Liver (tissue), 9 donors: Measurements from ENCODE around the gene SCD5. TPM values are rescaled to one million over a fixed set of nuclear protein-coding genes. Genes with fewer than 3 reads are reported as not detected.

Experiments
- DNase-seq: peaks from one replicate; pipeline ENCODE4 v3.0.0-alpha.2; 2017; ENCODE audit warnings: low spot score
- H3K27ac ChIP-seq, 2 donors: one replicate each; pipeline ENCODE4 v1.7.0; 2013; ENCODE audit warnings: inconsistent platforms in 2 of 2, low read length in 2 of 2, control low read depth in 1 of 2, low read depth in 1 of 2, mild to moderate bottlenecking in 1 of 2
- H3K27me3 ChIP-seq, 4 donors: one replicate each; pipeline versions ENCODE4 v1.6.1 to v1.7.0; 2013; ENCODE audit warnings: low read length in 3 of 4, inconsistent platforms in 1 of 4, mild to moderate bottlenecking in 1 of 4, moderate library complexity in 1 of 4; ENCODE audit not compliant: control insufficient read depth in 4 of 4, insufficient read depth in 4 of 4
- H3K36me3 ChIP-seq, 4 donors: one replicate each; pipeline versions ENCODE4 v1.6.1 to v1.7.0; 2013; ENCODE audit warnings: low read length in 3 of 4, mild to moderate bottlenecking in 3 of 4, low read depth in 1 of 4, moderate library complexity in 1 of 4; ENCODE audit not compliant: control insufficient read depth in 4 of 4, insufficient read depth in 3 of 4
- H3K4me1 ChIP-seq, 4 donors: one replicate each; pipeline versions ENCODE4 v1.6.1 to v1.7.0; 2013; ENCODE audit warnings: low read length in 3 of 4, mild to moderate bottlenecking in 3 of 4, moderate library complexity in 1 of 4; ENCODE audit not compliant: control insufficient read depth in 4 of 4, insufficient read depth in 4 of 4
- H3K4me3 ChIP-seq, 3 donors: one replicate each; pipeline versions ENCODE4 v1.6.1 to v1.7.0; 2013; ENCODE audit warnings: low read length in 3 of 3, control low read depth in 1 of 3, low read depth in 1 of 3, mild to moderate bottlenecking in 1 of 3
- H3K9ac ChIP-seq, 2 donors: one replicate each; pipeline ENCODE4 v1.7.0; 2013; ENCODE audit warnings: low read length in 2 of 2, mild to moderate bottlenecking in 2 of 2, moderate library complexity in 2 of 2, control low read depth in 1 of 2, low read depth in 1 of 2
- H3K9me3 ChIP-seq, 4 donors: one replicate each; pipeline versions ENCODE4 v1.6.1 to v1.7.0; 2013; ENCODE audit warnings: low read length in 3 of 4; ENCODE audit not compliant: control insufficient read depth in 4 of 4
- ATF3 ChIP-seq: IDR thresholded peaks from 2 replicates; pipeline ENCODE4 v1.6.1; 2016; ENCODE audit warnings: antibody characterized with exemption
- EGR1 ChIP-seq, 2 donors: IDR thresholded peaks; 2 replicates each; pipeline ENCODE4 v1.6.1; 2016 to 2018; ENCODE audit warnings: antibody characterized with exemption in 2 of 2, low read depth in 2 of 2
- FOXA1 ChIP-seq: IDR thresholded peaks from 2 replicates; pipeline ENCODE4 v1.6.1; 2016; ENCODE audit warnings: antibody characterized with exemption
- FOXA2 ChIP-seq: IDR thresholded peaks from 2 replicates; pipeline ENCODE4 v1.6.1; 2016; ENCODE audit warnings: antibody characterized with exemption
- GABPA ChIP-seq, 2 donors: IDR thresholded peaks in 1 of 2; conservative IDR thresholded peaks in 1 of 2; 2 replicates each; pipeline ENCODE4 v1.6.1; 2016; ENCODE audit warnings: antibody characterized with exemption in 2 of 2, mild to moderate bottlenecking in 1 of 2, moderate library complexity in 1 of 2
- HNF4A ChIP-seq, 2 donors: conservative IDR thresholded peaks; 2 replicates each; pipeline ENCODE4 v1.6.1; 2016; ENCODE audit warnings: antibody characterized with exemption in 2 of 2, mild to moderate bottlenecking in 2 of 2
- HNF4G ChIP-seq: IDR thresholded peaks from 2 replicates; pipeline ENCODE4 v1.6.1; 2016; ENCODE audit warnings: antibody characterized with exemption
- JUND ChIP-seq, 2 donors: IDR thresholded peaks; 2 replicates each; pipeline ENCODE4 v1.6.1; 2016; ENCODE audit warnings: antibody characterized with exemption in 2 of 2
- MAX ChIP-seq: IDR thresholded peaks from 2 replicates; pipeline ENCODE4 v1.6.1; 2016; ENCODE audit warnings: antibody characterized with exemption
- NR2F2 ChIP-seq: IDR thresholded peaks from 2 replicates; pipeline ENCODE4 v1.6.1; 2016; ENCODE audit warnings: antibody characterized with exemption
- RAD21 ChIP-seq, 2 donors: IDR thresholded peaks; 2 replicates each; pipeline ENCODE4 v1.6.1; 2016; ENCODE audit warnings: antibody characterized with exemption in 2 of 2, mild to moderate bottlenecking in 2 of 2
- RXRA ChIP-seq, 2 donors: IDR thresholded peaks; 2 replicates each; pipeline ENCODE4 v1.6.1; 2017 to 2018; ENCODE audit warnings: antibody characterized with exemption in 2 of 2, mild to moderate bottlenecking in 1 of 2
- SP1 ChIP-seq: IDR thresholded peaks from 2 replicates; pipeline ENCODE4 v1.6.1; 2018; ENCODE audit warnings: antibody characterized with exemption, mild to moderate bottlenecking
- TAF1 ChIP-seq: conservative IDR thresholded peaks from 2 replicates; pipeline ENCODE4 v1.6.1; 2016; ENCODE audit warnings: antibody characterized with exemption, mild to moderate bottlenecking
- YY1 ChIP-seq: IDR thresholded peaks from 2 replicates; pipeline ENCODE4 v1.6.1; 2016; ENCODE audit warnings: antibody characterized with exemption, mild to moderate bottlenecking
- ZBTB33 ChIP-seq: IDR thresholded peaks from 2 replicates; pipeline ENCODE4 v1.6.1; 2016; ENCODE audit warnings: antibody characterized with exemption
- WGBS: extraction: QIAGEN DNeasy Blood & Tissue Kit; methylation state at CpG from one replicate; pipeline ENCODE4 v1.1.7; 2013; 5-methylcytosine and 5-hydroxymethylcytosine counted together
- polyA plus RNA-seq, 2 donors: library from polyadenylated mRNA; stranded (reverse) in 1 of 2; unstranded in 1 of 2; fragments of 200-250 nt in 1 of 2; fragments of >200 nt in 1 of 2; fragmentation: Nextera tagmentation in 1 of 2; extraction: Ambion mirVana in 1 of 2; gene quantifications; one replicate each; pipeline versions ENCODE4 v1.2.1 to v1.2.3, GENCODE V29; 2013 to 2015
- total RNA-seq, 2 donors: library from RNA; depleted of rRNA; stranded (reverse); fragments of >200 nt; gene quantifications; one replicate each; pipeline ENCODE4 v1.2.3, GENCODE V29; 2014
- TF ChIP-seq, protein P1 (sequence below): fragments of 150-350 bp; IDR thresholded peaks from 2 replicates; pipeline ENCODE4 v1.5.1; 2017; ENCODE audit warnings: improper control_type of control experiment, low read depth, low read length; ENCODE audit not compliant: missing input control
- TF ChIP-seq, protein P2 (sequence below): IDR thresholded peaks from 2 replicates; pipeline ENCODE4 v1.6.1; 2016; ENCODE audit warnings: antibody characterized with exemption, mild to moderate bottlenecking
- donor health status: healthy.
- donor health status: healthy.
- donor health status: healthy.
- donor health status: healthy.
- donor health status: healthy.

Gene SCD5
- total and polyA plus RNA-seq, 4 donors = 0.14 to 1.9 (median 0.57) TPM

DNA sequence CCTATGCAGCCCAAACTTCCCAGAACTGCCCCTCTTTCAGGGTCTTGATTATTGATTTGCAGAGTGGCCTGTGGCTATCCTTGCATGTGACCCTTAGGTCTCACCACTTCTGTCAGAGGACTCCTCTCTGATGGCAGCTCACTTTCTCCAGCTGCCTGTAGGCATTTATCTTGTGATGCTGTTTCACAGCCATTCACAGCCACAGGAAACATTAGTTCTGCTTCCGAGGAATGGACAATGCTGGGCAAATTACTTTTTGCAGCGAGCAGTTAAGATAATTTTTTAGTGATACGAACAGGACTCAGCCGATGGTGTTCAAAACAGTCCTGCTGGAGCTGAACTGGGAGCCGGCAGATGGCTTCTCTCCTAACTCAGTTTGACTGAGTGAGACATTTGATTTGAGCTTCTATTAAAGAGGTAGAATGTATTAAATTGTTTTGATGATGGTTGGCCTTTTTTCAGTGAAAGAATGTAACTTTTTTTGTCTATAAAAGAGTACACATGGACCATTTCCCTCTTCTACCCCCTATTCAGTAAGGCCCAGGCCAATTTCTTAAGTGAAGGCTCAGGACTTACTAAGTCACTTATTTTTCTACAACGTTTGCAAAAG, 178.4 kb downstream of the SCD5 start:
- Histone ChIP-seq H3K9ac (no peak overlapping the region), H3K27ac (no peak overlapping the region), H3K36me3 (no peaks in the 10 kb centered on the region), H3K9me3 (no peaks in the 10 kb centered on the region), H3K4me3 (no peak overlapping the region), H3K4me1 (no peaks in the 10 kb centered on the region), H3K27me3 (no peaks in the 10 kb centered on the region)
- WGBS = 72% methylated on average over 6 of the region's 6 CpGs
- DNase-seq = no peak
- TF ChIP-seq, protein P1, sequence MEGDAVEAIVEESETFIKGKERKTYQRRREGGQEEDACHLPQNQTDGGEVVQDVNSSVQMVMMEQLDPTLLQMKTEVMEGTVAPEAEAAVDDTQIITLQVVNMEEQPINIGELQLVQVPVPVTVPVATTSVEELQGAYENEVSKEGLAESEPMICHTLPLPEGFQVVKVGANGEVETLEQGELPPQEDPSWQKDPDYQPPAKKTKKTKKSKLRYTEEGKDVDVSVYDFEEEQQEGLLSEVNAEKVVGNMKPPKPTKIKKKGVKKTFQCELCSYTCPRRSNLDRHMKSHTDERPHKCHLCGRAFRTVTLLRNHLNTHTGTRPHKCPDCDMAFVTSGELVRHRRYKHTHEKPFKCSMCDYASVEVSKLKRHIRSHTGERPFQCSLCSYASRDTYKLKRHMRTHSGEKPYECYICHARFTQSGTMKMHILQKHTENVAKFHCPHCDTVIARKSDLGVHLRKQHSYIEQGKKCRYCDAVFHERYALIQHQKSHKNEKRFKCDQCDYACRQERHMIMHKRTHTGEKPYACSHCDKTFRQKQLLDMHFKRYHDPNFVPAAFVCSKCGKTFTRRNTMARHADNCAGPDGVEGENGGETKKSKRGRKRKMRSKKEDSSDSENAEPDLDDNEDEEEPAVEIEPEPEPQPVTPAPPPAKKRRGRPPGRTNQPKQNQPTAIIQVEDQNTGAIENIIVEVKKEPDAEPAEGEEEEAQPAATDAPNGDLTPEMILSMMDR = no peak
- TF ChIP-seq HNF4G (no peak), FOXA2 (no peak)

DNA sequence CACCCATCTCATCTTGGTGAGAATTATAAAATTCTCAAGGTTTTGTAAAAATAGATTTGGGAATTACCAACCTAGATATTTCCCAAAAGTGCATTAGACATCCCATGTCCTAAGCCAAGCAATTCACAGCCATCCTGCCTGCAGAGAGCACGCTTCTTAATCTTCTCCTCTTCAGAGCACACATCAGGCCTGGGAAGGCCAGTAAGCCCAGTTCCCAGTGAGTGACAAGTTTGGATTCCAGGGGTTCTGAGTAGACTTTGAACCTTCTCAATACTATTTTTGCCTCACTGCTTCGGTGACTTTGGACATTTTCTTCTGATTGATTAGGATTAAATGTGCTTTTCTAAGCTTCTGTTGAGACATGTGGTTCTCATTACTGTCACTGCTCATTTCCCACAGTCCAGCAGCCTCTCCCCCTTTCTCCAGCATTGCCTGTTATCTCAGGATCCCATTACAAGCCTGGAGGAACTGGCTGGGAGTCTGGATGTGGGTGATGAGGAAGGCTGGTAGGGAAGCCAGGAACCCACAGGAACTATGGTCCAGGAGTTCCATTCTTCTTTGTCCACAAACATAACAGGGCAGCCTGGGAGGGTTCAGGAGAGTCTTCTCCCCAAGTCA, 180.4 kb downstream of the SCD5 start:
- TF ChIP-seq ZBTB33 = no peak
- TF ChIP-seq HNF4A (conservative IDR thresholded peaks at IDR 0.05) = no peak
- TF ChIP-seq NR2F2 = no peak
- TF ChIP-seq GABPA (IDR thresholded peaks at IDR 0.05 in 1 of 2, conservative IDR thresholded peaks at IDR 0.05 in 1 of 2) = no peak
- TF ChIP-seq RAD21 (IDR thresholded peaks at IDR 0.05) = no peak
- TF ChIP-seq JUND (IDR thresholded peaks at IDR 0.05) = no peak
- TF ChIP-seq ATF3 = no peak
- no peak for TF ChIP-seq FOXA1
- no peak for TF ChIP-seq EGR1 (IDR thresholded peaks at IDR 0.05; ENCODE audit: low read depth in 2 of 2)
- no peak for TF ChIP-seq SP1
- no peak for TF ChIP-seq YY1
- TF ChIP-seq, protein P2, sequence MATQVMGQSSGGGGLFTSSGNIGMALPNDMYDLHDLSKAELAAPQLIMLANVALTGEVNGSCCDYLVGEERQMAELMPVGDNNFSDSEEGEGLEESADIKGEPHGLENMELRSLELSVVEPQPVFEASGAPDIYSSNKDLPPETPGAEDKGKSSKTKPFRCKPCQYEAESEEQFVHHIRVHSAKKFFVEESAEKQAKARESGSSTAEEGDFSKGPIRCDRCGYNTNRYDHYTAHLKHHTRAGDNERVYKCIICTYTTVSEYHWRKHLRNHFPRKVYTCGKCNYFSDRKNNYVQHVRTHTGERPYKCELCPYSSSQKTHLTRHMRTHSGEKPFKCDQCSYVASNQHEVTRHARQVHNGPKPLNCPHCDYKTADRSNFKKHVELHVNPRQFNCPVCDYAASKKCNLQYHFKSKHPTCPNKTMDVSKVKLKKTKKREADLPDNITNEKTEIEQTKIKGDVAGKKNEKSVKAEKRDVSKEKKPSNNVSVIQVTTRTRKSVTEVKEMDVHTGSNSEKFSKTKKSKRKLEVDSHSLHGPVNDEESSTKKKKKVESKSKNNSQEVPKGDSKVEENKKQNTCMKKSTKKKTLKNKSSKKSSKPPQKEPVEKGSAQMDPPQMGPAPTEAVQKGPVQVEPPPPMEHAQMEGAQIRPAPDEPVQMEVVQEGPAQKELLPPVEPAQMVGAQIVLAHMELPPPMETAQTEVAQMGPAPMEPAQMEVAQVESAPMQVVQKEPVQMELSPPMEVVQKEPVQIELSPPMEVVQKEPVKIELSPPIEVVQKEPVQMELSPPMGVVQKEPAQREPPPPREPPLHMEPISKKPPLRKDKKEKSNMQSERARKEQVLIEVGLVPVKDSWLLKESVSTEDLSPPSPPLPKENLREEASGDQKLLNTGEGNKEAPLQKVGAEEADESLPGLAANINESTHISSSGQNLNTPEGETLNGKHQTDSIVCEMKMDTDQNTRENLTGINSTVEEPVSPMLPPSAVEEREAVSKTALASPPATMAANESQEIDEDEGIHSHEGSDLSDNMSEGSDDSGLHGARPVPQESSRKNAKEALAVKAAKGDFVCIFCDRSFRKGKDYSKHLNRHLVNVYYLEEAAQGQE = no peak
- no peak for TF ChIP-seq MAX
- no peak for TF ChIP-seq FOXA2
- TF ChIP-seq HNF4G = no peak
- no peak for TF ChIP-seq RXRA (IDR thresholded peaks at IDR 0.05)
- TF ChIP-seq, protein P1 = no peak
- TF ChIP-seq TAF1 = no peak
- no peak for DNase-seq
- Histone ChIP-seq H3K9ac (no peak overlapping the region), H3K36me3 (no peaks in the 10 kb centered on the region), H3K4me1 (no peaks in the 10 kb centered on the region), H3K4me3 (no peak overlapping the region), H3K27me3 (no peaks in the 10 kb centered on the region), H3K27ac (no peak overlapping the region), H3K9me3 (no peaks in the 10 kb centered on the region)
- WGBS = 69% methylated on average over 2 of the region's 2 CpGs
